ENCODE measurements around the gene UBE2L3.
"Not testable (repeated sequence)": the region's sequence is repeated elsewhere in the genome, so short reads cannot be mapped to it uniquely, and the experiment has no call there.

Gene UBE2L3

DNA sequence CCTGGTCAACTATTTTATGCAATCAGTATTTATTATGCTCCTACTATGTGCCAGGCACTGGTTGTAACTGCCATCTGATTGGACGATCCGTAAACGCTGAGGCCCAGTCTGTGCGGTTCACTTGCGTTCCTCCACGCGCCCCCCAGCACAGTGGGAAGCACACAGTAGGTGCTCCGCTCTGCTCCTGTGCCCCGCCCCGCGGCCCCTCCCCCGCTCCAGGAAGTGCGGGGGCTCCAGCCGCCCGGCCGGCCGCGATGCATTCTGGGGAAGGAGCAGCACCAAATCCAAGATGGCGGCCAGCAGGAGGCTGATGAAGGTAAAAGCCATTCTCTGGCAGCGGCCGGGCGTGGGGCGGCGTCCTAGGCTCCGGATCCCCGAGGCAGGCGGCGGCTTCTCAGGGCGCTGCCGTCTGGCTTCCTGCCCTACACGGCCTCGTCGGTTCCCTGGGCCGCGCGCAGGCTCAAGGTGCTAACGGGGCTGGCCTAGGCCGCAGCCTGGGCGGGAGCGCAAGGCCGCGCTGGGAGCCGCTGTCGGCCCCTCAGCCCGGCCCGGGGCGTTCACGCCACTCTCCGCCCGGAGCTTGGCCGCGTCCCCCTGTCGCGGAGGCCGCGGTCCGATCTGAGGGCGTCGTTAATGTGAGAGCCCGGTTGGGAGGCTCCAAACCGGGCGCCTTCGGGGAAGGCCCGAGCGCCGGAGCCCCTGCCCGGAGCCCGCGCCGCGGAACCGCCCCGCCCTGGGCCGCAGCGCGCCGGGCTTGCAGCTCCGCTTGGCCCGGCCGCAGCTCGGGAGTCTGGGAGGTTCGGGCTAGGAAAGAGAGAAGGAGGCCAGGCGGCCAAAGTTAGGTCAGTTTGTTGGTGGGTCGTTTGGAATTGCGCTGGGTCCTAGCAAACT lies at the start of gene UBE2L3:
TSS of gene UBE2L3 (plus strand) at position 259 of the 891 bp plus-strand sequence. CDS start at position 290, 31 bp downstream.
- DNase-seq: peak; percentile 81 to 83

- DNase-seq: not testable (repeated sequence)
Measured at GRCh38 chr22:21526705-21527500, 40.6 kb upstream of the UBE2L3 start.

DNA sequence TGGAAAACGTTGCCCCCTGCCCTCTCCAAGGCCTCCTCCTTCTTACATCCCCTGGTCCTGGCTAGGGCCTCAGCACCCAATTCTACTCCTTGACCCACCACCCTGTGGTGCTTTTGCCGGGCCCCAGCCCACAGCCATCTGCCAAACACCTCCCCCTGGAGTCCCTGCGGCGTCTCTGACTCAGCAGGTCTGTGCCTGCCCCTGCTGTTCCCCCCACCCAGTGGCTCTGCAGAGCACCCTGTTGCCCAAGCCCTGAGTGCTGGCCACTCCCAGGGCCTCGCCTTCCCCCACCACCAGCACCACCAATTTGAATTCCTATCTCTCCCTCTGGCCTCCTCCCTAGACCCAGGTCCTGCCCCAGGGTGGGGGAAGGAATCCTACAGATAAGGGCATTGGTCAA lies 36.0 kb upstream of the UBE2L3 start:
- not testable (repeated sequence) for DNase-seq

DNA sequence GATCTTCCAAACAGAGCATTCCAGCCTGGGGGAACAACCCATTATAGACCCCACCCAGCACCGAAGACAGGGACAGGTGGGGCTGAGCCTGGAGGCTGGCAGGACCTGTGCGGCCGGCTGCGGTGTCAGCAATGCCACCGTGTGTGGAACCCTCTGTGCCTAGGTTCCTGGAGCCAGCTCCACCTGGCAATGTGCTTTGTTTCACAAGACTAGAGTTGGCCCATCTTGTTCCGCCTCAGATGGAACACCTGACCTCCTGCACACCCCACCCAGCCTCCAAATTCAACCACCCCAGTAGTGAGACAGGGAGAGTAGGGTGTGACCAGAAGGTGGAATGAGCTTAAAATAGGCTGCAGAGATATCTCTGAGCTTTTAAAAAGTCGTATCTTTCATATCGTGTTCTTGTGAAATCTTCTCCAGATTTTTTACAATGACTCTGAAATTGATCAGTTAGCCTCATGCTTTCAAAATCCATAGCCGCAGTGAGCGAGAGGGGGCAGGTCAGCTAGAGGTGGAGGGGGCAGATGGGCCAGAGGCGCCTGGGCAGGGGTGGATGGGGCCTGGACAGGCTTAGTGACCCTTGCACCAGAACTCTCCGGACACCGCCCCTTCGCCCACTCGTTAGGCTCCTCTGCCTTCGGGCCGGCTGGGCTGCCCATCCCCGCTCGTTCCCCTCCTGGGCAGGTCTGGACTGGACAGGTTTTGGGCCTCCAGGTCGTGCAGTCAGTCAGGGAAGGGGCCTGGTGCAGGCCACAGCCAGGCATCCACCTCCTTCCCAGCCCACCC lies 34.5 kb upstream of the UBE2L3 start:
- DNase-seq: not testable (repeated sequence)

DNA sequence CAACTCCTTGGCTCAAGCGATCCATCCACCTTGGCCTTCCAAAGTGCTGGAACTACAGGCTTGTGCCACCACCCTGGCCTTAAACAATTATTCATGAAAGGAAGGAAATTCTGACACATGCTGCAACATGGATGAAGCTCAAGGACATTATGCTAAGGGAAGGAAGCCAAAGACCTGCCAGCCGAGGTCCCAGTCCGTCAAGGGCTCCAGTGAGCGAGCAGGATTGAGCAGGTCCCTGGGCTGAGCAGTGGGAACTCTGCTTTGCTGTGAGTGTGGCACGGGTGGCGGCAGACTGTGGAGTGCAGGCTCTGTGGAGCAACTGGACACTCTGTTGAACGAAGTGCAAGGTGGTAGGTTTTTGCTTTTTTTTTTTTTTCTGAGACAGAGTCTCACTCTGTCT lies 27.7 kb upstream of the UBE2L3 start:
- not testable (repeated sequence) for DNase-seq

- not testable (repeated sequence) for DNase-seq
Measured at GRCh38 chr22:21544432-21545322, 22.8 kb upstream of the UBE2L3 start.

DNA sequence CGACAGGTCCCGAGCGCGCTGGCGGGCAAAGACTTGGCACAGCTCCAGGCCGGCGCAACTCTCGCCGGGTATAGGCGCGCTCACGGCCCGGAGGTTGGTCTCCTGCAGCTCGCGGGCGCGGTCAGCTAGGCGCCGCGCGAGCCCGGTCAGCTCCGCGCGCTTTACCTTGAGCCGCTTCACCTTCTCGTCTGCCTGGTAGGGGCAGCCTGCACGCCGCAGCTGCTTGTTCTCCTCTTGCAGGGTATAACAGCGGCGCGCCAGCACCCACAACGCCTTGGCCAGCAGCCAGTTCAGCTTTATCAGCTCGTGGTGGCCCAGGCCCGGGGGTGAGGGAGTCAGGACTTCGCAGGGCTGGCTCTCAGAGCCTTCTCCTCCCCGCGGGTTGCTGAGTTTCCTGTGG lies 18.0 kb upstream of the UBE2L3 start:
- not testable (repeated sequence) for DNase-seq

DNA sequence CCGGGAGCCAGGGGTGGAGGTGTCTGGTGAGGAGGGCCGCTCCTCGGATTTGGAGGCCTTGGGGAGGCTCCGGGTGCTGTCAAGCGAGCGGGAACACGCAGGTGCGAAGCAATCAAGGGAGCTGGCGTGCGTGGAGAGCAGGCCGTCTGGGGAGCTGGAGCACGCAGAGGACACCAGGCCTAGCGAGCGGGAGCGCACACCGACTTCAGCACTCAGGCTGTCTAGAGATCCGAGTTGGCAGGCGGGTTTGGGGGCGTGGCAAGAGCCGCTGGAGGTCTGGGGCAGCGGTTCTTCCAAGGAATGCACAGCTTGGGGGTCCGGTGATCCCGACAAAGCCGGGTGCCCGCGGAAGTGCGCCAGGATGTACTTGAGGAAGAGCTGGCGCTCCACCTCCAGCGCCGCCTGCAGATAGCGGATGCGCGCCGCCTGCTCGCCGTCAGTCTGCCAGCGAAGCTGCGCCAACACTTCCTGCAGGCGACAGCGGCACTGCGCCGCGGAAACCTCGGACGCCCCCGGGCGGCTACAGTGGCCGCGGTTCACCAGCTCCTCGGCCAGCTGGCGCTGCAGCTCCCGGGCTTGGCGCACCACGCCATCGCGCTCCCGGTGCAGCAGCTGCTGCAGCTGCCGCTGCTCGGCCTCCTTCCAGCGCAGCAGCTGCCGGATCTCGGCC lies 17.4 kb upstream of the UBE2L3 start:
- DNase-seq: not testable (repeated sequence)

GRCh38 chr22:21550678-21551047 lies 16.9 kb upstream of the UBE2L3 start:
- not testable (repeated sequence) for DNase-seq

- not testable (repeated sequence) for DNase-seq
Measured at GRCh38 chr22:21551361-21551760, 16.2 kb upstream of the UBE2L3 start, which contains the start of gene RIMBP3C. Gene RIMBP3C (minus strand): TSS chr22:21551461. CDS start chr22:21550976, 485 bp downstream.

- DNase-seq: not testable (repeated sequence)
Measured at GRCh38 chr22:21559345-21560125, 8.0 kb upstream of the UBE2L3 start.

DNA sequence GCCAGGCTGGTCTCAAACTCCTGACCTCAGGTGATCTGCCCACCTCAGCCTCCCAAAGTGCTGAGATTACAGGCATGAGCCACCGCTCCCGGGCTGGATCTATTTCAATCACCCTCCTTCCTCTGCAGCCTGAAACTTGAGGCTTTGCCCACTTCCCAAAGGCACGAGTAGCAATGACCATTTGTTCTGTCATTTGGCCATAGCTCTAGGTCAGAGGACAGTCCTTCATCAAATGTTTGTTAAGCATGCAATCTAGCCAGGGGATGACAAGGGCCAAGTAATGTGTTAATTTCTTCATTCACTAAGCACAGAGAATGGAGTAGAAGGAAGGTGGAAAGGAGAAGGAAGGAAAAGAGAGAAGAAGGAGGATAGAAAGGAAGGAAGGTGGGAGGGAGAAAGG lies 6.9 kb upstream of the UBE2L3 start:
- DNase-seq: not testable (repeated sequence)

GRCh38 chr22:21563912-21564311 lies 3.6 kb upstream of the UBE2L3 start:
- DNase-seq: no peak

DNA sequence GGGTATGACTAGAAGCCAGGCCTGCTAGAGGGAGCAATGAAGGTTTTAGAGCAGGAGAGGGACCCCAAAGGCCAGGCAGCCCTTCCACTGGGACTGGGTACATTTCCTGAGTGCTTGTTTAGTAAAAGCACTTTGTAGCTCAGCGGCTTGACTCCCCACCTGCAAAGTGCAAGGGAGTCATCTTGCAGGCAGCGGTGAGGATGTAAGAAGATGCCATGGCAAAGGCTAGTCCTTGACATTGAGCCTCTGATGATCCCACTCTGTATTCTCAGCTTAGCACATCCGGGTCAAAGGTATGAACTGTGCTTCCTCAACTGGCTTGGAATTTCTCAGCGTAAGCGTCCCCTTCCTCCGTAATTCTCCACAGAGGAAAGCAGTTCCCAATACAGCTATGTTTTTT lies 3.1 kb upstream of the UBE2L3 start:
- DNase-seq: no peak

DNA sequence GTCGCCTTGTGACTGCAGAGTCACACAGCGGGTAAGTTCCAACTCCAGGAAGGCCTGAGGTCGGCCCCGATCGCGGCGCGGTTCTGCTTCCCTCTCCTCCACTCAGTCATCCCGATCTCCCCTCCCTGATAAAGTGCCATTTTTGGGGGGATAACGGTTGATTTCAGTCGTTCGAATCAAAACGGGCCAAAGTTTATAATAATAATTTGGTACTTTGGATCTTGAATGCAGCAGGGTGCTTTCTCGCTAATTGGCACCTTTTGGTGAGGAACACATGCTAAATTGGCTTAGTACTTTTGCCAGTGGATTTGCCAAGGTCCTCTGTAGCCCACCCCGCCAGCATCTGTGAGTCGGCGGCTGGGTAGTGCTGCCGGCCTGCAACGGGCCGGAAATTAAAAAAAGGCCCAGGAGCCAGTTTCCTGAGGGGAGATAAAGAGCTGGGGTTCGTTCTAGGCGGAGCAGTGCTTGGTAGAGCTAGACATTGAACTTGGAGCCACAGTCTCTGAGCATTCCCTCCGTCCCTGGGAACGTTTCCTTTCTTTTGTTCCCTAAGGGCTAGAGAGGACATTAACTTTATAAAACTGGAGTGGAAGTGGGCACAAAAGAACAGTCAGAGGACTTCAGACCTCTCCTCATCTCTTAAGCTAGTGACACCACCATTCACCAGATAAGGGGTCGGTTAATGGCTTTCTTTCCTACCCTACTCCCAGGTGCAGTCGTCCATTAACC lies 997 bp downstream of the UBE2L3 start:
- no peak for DNase-seq

- DNase-seq: not testable (repeated sequence)
Measured at GRCh38 chr22:21569076-21569427, 1.5 kb downstream of the UBE2L3 start.

GRCh38 chr22:21569459-21570170 lies 2.1 kb downstream of the UBE2L3 start:
- no peak for DNase-seq

DNA sequence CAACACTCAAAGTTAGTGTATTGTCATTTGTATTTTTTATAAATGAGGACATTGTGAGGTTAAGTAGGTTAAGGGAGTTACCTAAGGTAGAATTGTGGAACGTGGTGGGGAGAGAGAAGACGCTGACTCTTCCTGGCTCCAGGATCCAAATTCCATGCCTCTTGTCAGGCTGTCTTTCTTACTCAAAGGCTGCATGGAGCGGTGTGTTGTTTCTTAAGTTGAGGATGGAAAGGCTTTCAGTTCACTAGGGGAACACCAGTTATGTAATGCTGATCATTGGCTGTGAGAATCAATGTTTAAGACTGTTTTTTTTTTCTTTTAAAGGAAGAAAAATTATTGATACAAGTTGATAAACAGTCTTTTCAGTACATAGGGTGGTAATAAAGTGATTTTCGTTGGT lies 2.9 kb downstream of the UBE2L3 start:
- DNase-seq: no peak

DNA sequence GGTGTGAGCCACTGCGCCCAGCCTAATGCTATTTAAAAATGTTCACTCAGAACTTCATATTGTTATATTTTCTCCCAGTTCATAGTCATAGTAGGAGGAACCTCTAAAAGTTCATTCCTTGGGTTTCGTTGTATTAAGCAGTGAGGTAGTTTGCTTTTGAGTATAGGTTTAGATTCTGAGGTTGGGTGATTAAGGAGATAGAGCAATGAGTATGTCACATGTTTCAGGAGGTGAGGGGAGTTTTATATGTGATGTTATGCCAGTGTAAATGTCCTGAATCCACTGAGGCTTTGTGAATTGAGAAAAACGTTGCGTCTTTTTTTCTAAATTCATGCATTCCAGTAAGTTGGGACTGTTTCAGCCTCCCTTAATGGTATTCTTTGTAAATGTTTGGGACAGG lies 4.2 kb downstream of the UBE2L3 start:
- DNase-seq: no peak

Data from stimulated activated CD4-positive, alpha-beta T cell treated with anti-CD3 and anti-CD28 coated beads, Interleukin-4, amount 100 ng/mL, for 4 hours (primary cell).